ENCODE results near the gene AOX1. TPM values are rescaled to one million over a fixed set of nuclear protein-coding genes. Genes with fewer than 3 reads are reported as not detected.

AOX1 gene
- total and polyA plus RNA-seq, 9 of the 15 experiments (the other 6 are each of a cell fraction or from before 2014, with no cell fraction given), result 0.10 to 0.55 (median 0.20) TPM; not detected in 6

DNA sequence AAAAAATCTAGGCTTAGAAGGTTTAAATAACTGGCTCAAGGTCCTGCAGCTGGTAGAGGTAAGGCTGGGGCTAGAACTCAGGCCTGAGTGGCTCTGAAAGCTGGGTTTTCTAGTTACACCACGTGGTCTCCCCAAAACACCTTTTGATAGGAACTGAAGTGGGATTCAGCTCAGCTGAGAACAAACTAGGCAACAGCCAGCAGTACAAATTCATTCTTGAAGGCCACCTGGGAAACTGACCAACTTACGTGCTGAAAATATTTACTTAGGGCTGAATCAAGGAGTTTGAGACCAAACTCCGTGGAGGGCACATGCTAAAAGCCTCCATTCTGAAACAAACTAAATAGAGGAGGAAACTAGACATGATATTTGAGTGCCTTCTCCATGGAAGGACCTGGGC is 67.2 kb downstream of the AOX1 start:
- Histone ChIP-seq H3K27me3 (ENCODE audit: control insufficient read depth in 2 of 2, insufficient read depth in 2 of 2, low read length in 2 of 2) (no peaks in the 10 kb centered on the region), H3K9ac (ENCODE audit: insufficient read depth in 1 of 2, low read depth in 2 of 2, low read length in 2 of 2) (no peak overlapping the region), H3K4me2 (ENCODE audit: insufficient read depth, low read length) (no peak overlapping the region), H3K27ac (ENCODE audit: extremely low read depth, low read depth, low read length) (no peak overlapping the region), H4K20me1 (replicated peaks; ENCODE audit: control insufficient read depth, insufficient read depth, low read length) (no peaks in the 10 kb centered on the region), H3K9me1 (ENCODE audit: control insufficient read depth, insufficient read depth, low read length) (no peaks in the 10 kb centered on the region), H3K4me1 (replicated peaks in 1 of 2; ENCODE audit: control insufficient read depth in 2 of 2, insufficient read depth in 2 of 2, low read length in 2 of 2) (peaks cover 0 to 7% of the 10 kb centered on the region in 2 experiments; a peak in 2 of 5 replicates), H3K36me3 (ENCODE audit: control insufficient read depth, insufficient read depth, low read length) (no peaks in the 10 kb centered on the region), H2AFZ (ENCODE audit: low read depth, low read length) (peak overlapping the region; percentile 40; the same call in 1 of the 2 replicates), H3K9me3 (replicated peaks; ENCODE audit: control insufficient read depth, insufficient read depth, low read depth, low read length) (no peaks in the 10 kb centered on the region), H3K4me3 (no peak overlapping the region), H3K79me2 (ENCODE audit: control insufficient read depth, insufficient read depth, low read length) (no peaks in the 10 kb centered on the region)
- CTCF ChIA-PET (ENCODE audit: low intra/inter-chr PET ratio), result no interaction called here
- no peak for TF ChIP-seq RBM14 (IDR thresholded peaks at IDR 0.05; ENCODE audit: borderline replicate concordance, insufficient read depth, low read depth, low read length)
- TF ChIP-seq, protein P1, sequence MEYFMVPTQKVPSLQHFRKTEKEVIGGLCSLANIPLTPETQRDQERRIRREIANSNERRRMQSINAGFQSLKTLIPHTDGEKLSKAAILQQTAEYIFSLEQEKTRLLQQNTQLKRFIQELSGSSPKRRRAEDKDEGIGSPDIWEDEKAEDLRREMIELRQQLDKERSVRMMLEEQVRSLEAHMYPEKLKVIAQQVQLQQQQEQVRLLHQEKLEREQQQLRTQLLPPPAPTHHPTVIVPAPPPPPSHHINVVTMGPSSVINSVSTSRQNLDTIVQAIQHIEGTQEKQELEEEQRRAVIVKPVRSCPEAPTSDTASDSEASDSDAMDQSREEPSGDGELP (CRISPR knock-in tag; IDR thresholded peaks at IDR 0.05; ENCODE audit: borderline replicate concordance), result no peak
- POLR2A ChIA-PET, result no interaction called here
- FAIRE-seq, result no peak
- DNase-seq (ENCODE audit: extremely low read depth in 1 of 4, low spot score in 3 of 4), result no peak
- WGBS (ENCODE audit: insufficient coverage, low coverage, missing lambda C conversion rate), result 4% methylated on average over 3 of the region's 3 CpGs
- intact Hi-C loops (cut with micrococcal nuclease) (no loop called here), in situ Hi-C loops (cut with MboI) (no loop called here)
- ATAC-seq, result no peak
- BruUV-seq (replicated peaks), result no TSS peak

DNA sequence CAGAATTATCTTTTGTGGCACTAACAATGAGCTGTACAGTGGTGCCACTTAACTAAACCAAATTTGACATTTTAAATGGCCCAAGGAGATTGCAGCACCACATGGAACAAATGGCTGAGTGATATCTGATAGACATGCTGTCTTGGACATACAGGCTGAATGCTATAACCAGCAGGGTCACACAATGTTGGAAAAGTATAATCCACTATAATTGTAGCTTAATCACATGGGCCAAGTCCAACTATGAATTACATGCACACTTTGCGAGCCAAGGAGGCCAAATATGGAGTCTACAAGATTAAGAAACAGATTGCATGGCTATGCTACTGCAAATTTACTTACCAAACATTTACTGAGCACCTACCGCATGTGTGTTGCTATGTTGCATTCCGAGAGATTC is 69.0 kb downstream of the AOX1 start:
- no peak for ATAC-seq
- intact Hi-C loops (cut with micrococcal nuclease), result no loop called here
- no peak for TF ChIP-seq NR2C2 (CRISPR knock-in tag; IDR thresholded peaks at IDR 0.05)
- TF ChIP-seq NR2C2 (tag; IDR thresholded peaks at IDR 0.05), result no peak
- TF ChIP-seq CREBBP (IDR thresholded peaks at IDR 0.05; ENCODE audit: low read depth, low read length), result no peak
- no peak for TF ChIP-seq DMBX1 (CRISPR knock-in tag; IDR thresholded peaks at IDR 0.05; ENCODE audit: borderline replicate concordance)
- TF ChIP-seq TSC22D4 (tag; IDR thresholded peaks at IDR 0.05), result no peak
- TF ChIP-seq NCOA2 (IDR thresholded peaks at IDR 0.05; ENCODE audit: partially characterized antibody in 2 of 2), result no peak
- no peak for TF ChIP-seq HNRNPUL1 (IDR thresholded peaks at IDR 0.05; ENCODE audit: low read length)
- TF ChIP-seq, protein P2, sequence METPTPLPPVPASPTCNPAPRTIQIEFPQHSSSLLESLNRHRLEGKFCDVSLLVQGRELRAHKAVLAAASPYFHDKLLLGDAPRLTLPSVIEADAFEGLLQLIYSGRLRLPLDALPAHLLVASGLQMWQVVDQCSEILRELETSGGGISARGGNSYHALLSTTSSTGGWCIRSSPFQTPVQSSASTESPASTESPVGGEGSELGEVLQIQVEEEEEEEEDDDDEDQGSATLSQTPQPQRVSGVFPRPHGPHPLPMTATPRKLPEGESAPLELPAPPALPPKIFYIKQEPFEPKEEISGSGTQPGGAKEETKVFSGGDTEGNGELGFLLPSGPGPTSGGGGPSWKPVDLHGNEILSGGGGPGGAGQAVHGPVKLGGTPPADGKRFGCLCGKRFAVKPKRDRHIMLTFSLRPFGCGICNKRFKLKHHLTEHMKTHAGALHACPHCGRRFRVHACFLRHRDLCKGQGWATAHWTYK (CRISPR knock-in tag; IDR thresholded peaks at IDR 0.05), result no peak

More for the DNA sequence above, 69.0 kb downstream of the AOX1 start:
- DNase-seq (ENCODE audit: extremely low read depth in 1 of 4, low spot score in 3 of 4), result no peak
- H3K9ac ChIP-seq (ENCODE audit: insufficient read depth in 1 of 2, low read depth in 2 of 2, low read length in 2 of 2), result no peak overlapping the region
- H3K4me1 ChIP-seq (replicated peaks in 1 of 2; ENCODE audit: control insufficient read depth in 2 of 2, insufficient read depth in 2 of 2, low read length in 2 of 2), result peaks cover 0 to 4% of the 10 kb centered on the region in 2 experiments; a peak in 1 of 5 replicates
- no peaks in the 10 kb centered on the region for H3K36me3 ChIP-seq (ENCODE audit: control insufficient read depth, insufficient read depth, low read length)
- no peaks in the 10 kb centered on the region for H3K9me1 ChIP-seq (ENCODE audit: control insufficient read depth, insufficient read depth, low read length)
- H3K9me3 ChIP-seq (replicated peaks; ENCODE audit: control insufficient read depth, insufficient read depth, low read depth, low read length), result no peaks in the 10 kb centered on the region
- in situ Hi-C loops (cut with MboI), result no loop called here
- WGBS (ENCODE audit: insufficient coverage, low coverage, missing lambda C conversion rate), result 0% methylated on average over 2 of the region's 3 CpGs
- H3K4me2 ChIP-seq (ENCODE audit: insufficient read depth, low read length), result no peak overlapping the region
- H2AFZ ChIP-seq (ENCODE audit: low read depth, low read length), result no peak overlapping the region
- no peak overlapping the region for H3K4me3 ChIP-seq
- BruUV-seq (replicated peaks), result no TSS peak
- no peaks in the 10 kb centered on the region for H3K79me2 ChIP-seq (ENCODE audit: control insufficient read depth, insufficient read depth, low read length)
- ChIA-PET POLR2A (no interaction called here), CTCF (ENCODE audit: low intra/inter-chr PET ratio) (no interaction called here)
- H3K27ac ChIP-seq (ENCODE audit: extremely low read depth, low read depth, low read length), result no peak overlapping the region
- H3K27me3 ChIP-seq (ENCODE audit: control insufficient read depth in 2 of 2, insufficient read depth in 2 of 2, low read length in 2 of 2), result no peaks in the 10 kb centered on the region
- no peak for FAIRE-seq
- no peaks in the 10 kb centered on the region for H4K20me1 ChIP-seq (replicated peaks; ENCODE audit: control insufficient read depth, insufficient read depth, low read length)

Data from K562 (cell line).